Right atrium auricular region (tissue), 2 donors: Measurements from ENCODE around the gene HNRNPU. TPM values are rescaled to one million over a fixed set of nuclear protein-coding genes. Genes with fewer than 3 reads are reported as not detected.

Source experiments
- DNase-seq: peaks from one replicate; pipeline ENCODE4 v3.0.0-alpha.2; 2019; ENCODE audit warnings: low spot score
- H3K27ac ChIP-seq, 2 donors: fragments of 200-600 bp; sonication (generic); 1 replicate in 1 of 2; 2 replicates in 1 of 2; pipeline ENCODE4 v1.5.1; 2016 to 2019
- H3K27me3 ChIP-seq, 2 donors: fragments of 200-600 bp; sonication (generic); one replicate each; pipeline versions ENCODE4 v1.5.1 to v1.6.0; 2017 to 2019
- H3K36me3 ChIP-seq: fragments of 200-600 bp; sonication (generic); one replicate; pipeline ENCODE4 v1.5.1; 2016
- H3K4me1 ChIP-seq, 2 donors: fragments of 200-600 bp; sonication (generic); one replicate each; pipeline versions ENCODE4 v1.5.1 to v1.6.0; 2017 to 2019
- H3K4me3 ChIP-seq, 2 donors: fragments of 200-600 bp; sonication (generic); 1 replicate in 1 of 2; 2 replicates in 1 of 2; pipeline ENCODE4 v1.5.1; 2017 to 2019; ENCODE audit warnings: mild to moderate bottlenecking in 1 of 2, moderate library complexity in 1 of 2
- H3K9me3 ChIP-seq, 2 donors: fragments of 200-600 bp; sonication (generic); one replicate each; pipeline ENCODE4 v1.5.1; 2019
- CTCF ChIP-seq, 2 donors: fragments of 200-600 bp; sonication (generic); IDR thresholded peaks; one replicate each; pipeline ENCODE4 v1.5.1; 2019; ENCODE audit warnings: antibody characterized with exemption in 2 of 2
- total RNA-seq, 2 donors: library from RNA; depleted of rRNA; stranded (reverse); fragments of >200 nt; gene quantifications; one replicate each; pipeline ENCODE4 v1.1.0, GENCODE V29; 2016

HNRNPU gene
- total RNA-seq, 2 donors from 2014 or later: 175 to 206 TPM

- H3K9me3 ChIP-seq: no peaks in the 10 kb centered on the region
- H3K4me1 ChIP-seq: no peaks in the 10 kb centered on the region
- no peak for DNase-seq
- H3K27me3 ChIP-seq: no peaks in the 10 kb centered on the region
- TF ChIP-seq CTCF (IDR thresholded peaks at IDR 0.05): no peak
- no peak overlapping the region for H3K27ac ChIP-seq
- H3K4me3 ChIP-seq: no peak overlapping the region
- no peaks in the 10 kb centered on the region for H3K36me3 ChIP-seq
Observed at GRCh38 chr1:244802041-244802440, 62.3 kb downstream of the HNRNPU start.

GRCh38 chr1:244801246-244801645, 63.1 kb downstream of the HNRNPU start:
- Histone ChIP-seq H3K4me1 (no peaks in the 10 kb centered on the region), H3K36me3 (no peaks in the 10 kb centered on the region), H3K4me3 (no peak overlapping the region), H3K27me3 (no peaks in the 10 kb centered on the region), H3K27ac (no peak overlapping the region), H3K9me3 (no peaks in the 10 kb centered on the region)
- TF ChIP-seq CTCF (IDR thresholded peaks at IDR 0.05): peak; percentile 50 to 73
- DNase-seq: no peak

GRCh38 chr1:244800821-244801220, 63.5 kb downstream of the HNRNPU start:
- no peak for DNase-seq
- H3K27ac ChIP-seq: no peak overlapping the region
- no peaks in the 10 kb centered on the region for H3K36me3 ChIP-seq
- no peaks in the 10 kb centered on the region for H3K9me3 ChIP-seq
- H3K4me3 ChIP-seq: no peak overlapping the region
- H3K4me1 ChIP-seq: no peaks in the 10 kb centered on the region
- no peaks in the 10 kb centered on the region for H3K27me3 ChIP-seq
- no peak for TF ChIP-seq CTCF (IDR thresholded peaks at IDR 0.05)

Other genes starting within 250 kb of the HNRNPU start
- 10 to 100 TPM; 26.8 to 29.1 TPM for gene DESI2, start 211.4 kb downstream of the HNRNPU start, total RNA-seq
- 10 to 100 TPM; 57.3 to 64.7 TPM for gene COX20, start 28.9 kb downstream of the HNRNPU start, total RNA-seq